ENCODE measurements around the gene LPP.

The LPP gene

GRCh38 chr3:188448813-188449212 lies 294.9 kb downstream of the LPP start:
- DNase-seq: no peak

- DNase-seq: no peak
Measured at GRCh38 chr3:188449421-188449820, 295.5 kb downstream of the LPP start.

GRCh38 chr3:188452158-188452772 lies 298.3 kb downstream of the LPP start:
- no peak for DNase-seq

GRCh38 chr3:188453431-188454384 lies 299.8 kb downstream of the LPP start:
- DNase-seq: no peak

GRCh38 chr3:188455748-188456147 lies 301.8 kb downstream of the LPP start:
- no peak for DNase-seq

GRCh38 chr3:188458756-188459155 lies 304.8 kb downstream of the LPP start:
- DNase-seq: no peak

- no peak for DNase-seq
Measured at GRCh38 chr3:188465311-188465710, 311.4 kb downstream of the LPP start.

- DNase-seq: no peak
Measured at GRCh38 chr3:188468196-188468595, 314.2 kb downstream of the LPP start.

- DNase-seq: no peak
Measured at GRCh38 chr3:188468662-188469061, 314.7 kb downstream of the LPP start.

GRCh38 chr3:188469228-188469885 lies 315.4 kb downstream of the LPP start:
- DNase-seq: no peak

- DNase-seq: no peak
Measured at GRCh38 chr3:188470508-188471130, 316.7 kb downstream of the LPP start.

- DNase-seq: no peak
Measured at GRCh38 chr3:188471723-188472122, 317.8 kb downstream of the LPP start.

- no peak for DNase-seq
Measured at GRCh38 chr3:188472336-188472735, 318.4 kb downstream of the LPP start.

GRCh38 chr3:188473045-188473444 lies 319.1 kb downstream of the LPP start:
- DNase-seq: no peak

GRCh38 chr3:188473591-188474288 lies 319.8 kb downstream of the LPP start:
- no peak for DNase-seq

GRCh38 chr3:188476935-188477334 lies 323.0 kb downstream of the LPP start:
- DNase-seq: no peak

- DNase-seq: no peak
Measured at GRCh38 chr3:188480011-188480410, 326.1 kb downstream of the LPP start.

- DNase-seq: no peak
Measured at GRCh38 chr3:188482929-188483328, 329.0 kb downstream of the LPP start.

- DNase-seq: no peak
Measured at GRCh38 chr3:188486126-188486525, 332.2 kb downstream of the LPP start.

- DNase-seq: no peak
Measured at GRCh38 chr3:188486952-188487351, 333.0 kb downstream of the LPP start.

GRCh38 chr3:188487652-188488051 lies 333.7 kb downstream of the LPP start:
- no peak for DNase-seq

GRCh38 chr3:188488801-188489200 lies 334.8 kb downstream of the LPP start:
- DNase-seq: no peak

Data from activated CD4-positive, CD25-positive, alpha-beta regulatory T cell treated with anti-CD3 and anti-CD28 coated beads, Interleukin-2, amount 50 U/mL, for 72 hours (primary cell).